Breast epithelium (tissue), 4 donors: ENCODE measurements around the gene ABCC11. TPM values are rescaled to one million over a fixed set of nuclear protein-coding genes. Genes with fewer than 3 reads are reported as not detected.

ENCODE experiments used
- DNase-seq, 2 donors: peaks; one replicate each; pipeline ENCODE4 v3.0.0-alpha.2; 2019; ENCODE audit warnings: low spot score in 2 of 2
- H3K27ac ChIP-seq, 2 donors: fragments of 200-600 bp; sonication (generic) in 1 of 2; one replicate each; pipeline ENCODE4 v1.5.1; 2016 to 2019; ENCODE audit warnings: mild to moderate bottlenecking in 1 of 2
- H3K27me3 ChIP-seq, 2 donors: fragments of 200-600 bp; sonication (generic) in 1 of 2; one replicate each; pipeline versions ENCODE4 v1.5.1 to v1.6.0; 2017 to 2019; ENCODE audit warnings: control low read depth in 1 of 2, mild to moderate bottlenecking in 1 of 2
- H3K36me3 ChIP-seq: fragments of 200-600 bp; one replicate; pipeline ENCODE4 v1.5.1; 2019
- H3K4me1 ChIP-seq, 2 donors: fragments of 200-600 bp; sonication (generic); one replicate each; pipeline ENCODE4 v1.5.1; 2016 to 2019; ENCODE audit warnings: control low read depth in 1 of 2
- H3K4me3 ChIP-seq, 3 donors: fragments of 200-600 bp; sonication (generic); 1 replicate in 2 of 3; 2 replicates in 1 of 3; pipeline ENCODE4 v1.5.1; 2016 to 2019; ENCODE audit warnings: mild to moderate bottlenecking in 3 of 3, moderate library complexity in 2 of 3
- H3K9me3 ChIP-seq, 2 donors: fragments of 200-600 bp; sonication (generic) in 1 of 2; one replicate each; pipeline ENCODE4 v1.5.1; 2016 to 2019; ENCODE audit warnings: control low read depth in 1 of 2
- CTCF ChIP-seq, 3 donors: fragments of 450-650 bp; IDR thresholded peaks; one replicate each; pipeline ENCODE4 v1.5.1; 2016 to 2017; ENCODE audit warnings: antibody characterized with exemption in 3 of 3, mild to moderate bottlenecking in 3 of 3, moderate library complexity in 3 of 3
- POLR2A ChIP-seq: fragments of 450-650 bp; IDR thresholded peaks from one replicate; pipeline ENCODE4 v1.6.1; 2016; ENCODE audit warnings: antibody characterized with exemption, mild to moderate bottlenecking, moderate library complexity
- POLR2AphosphoS5 ChIP-seq, 3 donors: sonication (generic); formaldehyde crosslinking; IDR thresholded peaks; one replicate each; pipeline ENCODE4 v1.6.1; 2017; ENCODE audit warnings: antibody characterized with exemption in 3 of 3
- intact Hi-C: fragments of 100-400 bp; cut with DNase I; formaldehyde crosslinking; loops from one replicate; pipeline ENCODE4 v1.15.1; 2023; ENCODE audit warnings: low total_unique reads
- total RNA-seq, 3 donors: library from RNA; depleted of rRNA; stranded (reverse); fragments of >200 nt; gene quantifications; one replicate each; pipeline ENCODE4 v1.1.0, GENCODE V29; 2016

Gene ABCC11
- total RNA-seq, 3 donors from 2014 or later: 0.32 to 31.8 (median 5.4) TPM

GRCh38 chr16:48204825-48205151 lies 42.6 kb downstream of the ABCC11 start:
- TF ChIP-seq POLR2A: no peak
- TF ChIP-seq POLR2AphosphoS5 (IDR thresholded peaks at IDR 0.05): no peak
- H3K36me3 ChIP-seq: no peaks in the 10 kb centered on the region
- H3K4me3 ChIP-seq: no peak overlapping the region
- no peak for DNase-seq
- H3K27ac ChIP-seq: no peak overlapping the region
- H3K27me3 ChIP-seq: no peaks in the 10 kb centered on the region
- intact Hi-C loops: no loop called here
- H3K9me3 ChIP-seq: no peaks in the 10 kb centered on the region
- no peaks in the 10 kb centered on the region for H3K4me1 ChIP-seq

- H3K9me3 ChIP-seq: no peaks in the 10 kb centered on the region
- no peak overlapping the region for H3K4me3 ChIP-seq
- DNase-seq: no peak
- H3K27me3 ChIP-seq: no peaks in the 10 kb centered on the region
- no peak overlapping the region for H3K27ac ChIP-seq
- intact Hi-C loops: no loop called here
- no peaks in the 10 kb centered on the region for H3K4me1 ChIP-seq
- no peaks in the 10 kb centered on the region for H3K36me3 ChIP-seq
- TF ChIP-seq POLR2AphosphoS5 (IDR thresholded peaks at IDR 0.05): no peak
- no peak for TF ChIP-seq CTCF (IDR thresholded peaks at IDR 0.05)
- no peak for TF ChIP-seq POLR2A
Observed at GRCh38 chr16:48203974-48204824, 43.1 kb downstream of the ABCC11 start.

- Histone ChIP-seq H3K9me3 (no peaks in the 10 kb centered on the region), H3K4me1 (no peaks in the 10 kb centered on the region), H3K36me3 (no peaks in the 10 kb centered on the region), H3K27ac (no peak overlapping the region), H3K27me3 (no peaks in the 10 kb centered on the region), H3K4me3 (no peak overlapping the region)
- intact Hi-C loops: no loop called here
- no peak for DNase-seq
- TF ChIP-seq CTCF (IDR thresholded peaks at IDR 0.05) (no peak), POLR2A (no peak), POLR2AphosphoS5 (IDR thresholded peaks at IDR 0.05) (no peak)
Observed at GRCh38 chr16:48201515-48202201, 45.7 kb downstream of the ABCC11 start.

- H3K27ac ChIP-seq: no peak overlapping the region
- H3K36me3 ChIP-seq: no peaks in the 10 kb centered on the region
- TF ChIP-seq CTCF (IDR thresholded peaks at IDR 0.05) (no peak), POLR2AphosphoS5 (IDR thresholded peaks at IDR 0.05) (no peak), POLR2A (no peak)
- no peak for DNase-seq
- no peaks in the 10 kb centered on the region for H3K9me3 ChIP-seq
- no peaks in the 10 kb centered on the region for H3K27me3 ChIP-seq
- intact Hi-C loops: no loop called here
- H3K4me3 ChIP-seq: no peak overlapping the region
- H3K4me1 ChIP-seq: no peaks in the 10 kb centered on the region
Observed at GRCh38 chr16:48197294-48197693, 50.0 kb downstream of the ABCC11 start.

GRCh38 chr16:48194828-48195556 lies 52.3 kb downstream of the ABCC11 start:
- intact Hi-C loops: no loop called here
- Histone ChIP-seq H3K4me3 (no peak overlapping the region), H3K4me1 (no peaks in the 10 kb centered on the region), H3K27ac (no peak overlapping the region), H3K36me3 (no peaks in the 10 kb centered on the region), H3K9me3 (no peaks in the 10 kb centered on the region), H3K27me3 (no peaks in the 10 kb centered on the region)
- no peak for DNase-seq
- no peak for TF ChIP-seq POLR2AphosphoS5 (IDR thresholded peaks at IDR 0.05)
- no peak for TF ChIP-seq CTCF (IDR thresholded peaks at IDR 0.05)
